Right atrium auricular region (tissue), 2 donors: ENCODE data around the gene CPM. TPM values are rescaled to one million over a fixed set of nuclear protein-coding genes. Genes with fewer than 3 reads are reported as not detected.
"Not testable (repeated sequence)": the region's sequence is repeated elsewhere in the genome, so short reads cannot be mapped to it uniquely, and the experiment has no call there.

Source experiments
- DNase-seq: peaks from one replicate; pipeline ENCODE4 v3.0.0-alpha.2; 2019; ENCODE audit warnings: low spot score
- H3K27ac ChIP-seq, 2 donors: fragments of 200-600 bp; sonication (generic); 1 replicate in 1 of 2; 2 replicates in 1 of 2; pipeline ENCODE4 v1.5.1; 2016 to 2019
- H3K27me3 ChIP-seq, 2 donors: fragments of 200-600 bp; sonication (generic); one replicate each; pipeline versions ENCODE4 v1.5.1 to v1.6.0; 2017 to 2019
- H3K36me3 ChIP-seq: fragments of 200-600 bp; sonication (generic); one replicate; pipeline ENCODE4 v1.5.1; 2016
- H3K4me1 ChIP-seq, 2 donors: fragments of 200-600 bp; sonication (generic); one replicate each; pipeline versions ENCODE4 v1.5.1 to v1.6.0; 2017 to 2019
- H3K4me3 ChIP-seq, 2 donors: fragments of 200-600 bp; sonication (generic); 1 replicate in 1 of 2; 2 replicates in 1 of 2; pipeline ENCODE4 v1.5.1; 2017 to 2019; ENCODE audit warnings: mild to moderate bottlenecking in 1 of 2, moderate library complexity in 1 of 2
- H3K9me3 ChIP-seq, 2 donors: fragments of 200-600 bp; sonication (generic); one replicate each; pipeline ENCODE4 v1.5.1; 2019
- CTCF ChIP-seq, 2 donors: fragments of 200-600 bp; sonication (generic); IDR thresholded peaks; one replicate each; pipeline ENCODE4 v1.5.1; 2019; ENCODE audit warnings: antibody characterized with exemption in 2 of 2
- total RNA-seq, 2 donors: library from RNA; depleted of rRNA; stranded (reverse); fragments of >200 nt; gene quantifications; one replicate each; pipeline ENCODE4 v1.1.0, GENCODE V29; 2016

CPM gene
- total RNA-seq, 2 donors from 2014 or later = 19.8 to 21.9 TPM

- Histone ChIP-seq H3K4me3 (no peak overlapping the region), H3K9me3 (no peaks in the 10 kb centered on the region), H3K4me1 (peaks cover 0 to 12% of the 10 kb centered on the region in 2 donors), H3K27ac (no peak overlapping the region), H3K27me3 (no peaks in the 10 kb centered on the region), H3K36me3 (peaks cover 76% of the 10 kb centered on the region)
- TF ChIP-seq CTCF (IDR thresholded peaks at IDR 0.05) = no peak
- no peak for DNase-seq
These were observed 116.8 kb downstream of the CPM start for GRCh38 chr12:68815928-68816800.

- H3K4me3 ChIP-seq = no peak overlapping the region
- peaks cover 78% of the 10 kb centered on the region for H3K36me3 ChIP-seq
- H3K27ac ChIP-seq = no peak overlapping the region
- DNase-seq = no peak
- H3K9me3 ChIP-seq = no peaks in the 10 kb centered on the region
- peaks cover 0 to 19% of the 10 kb centered on the region in 2 donors for H3K4me1 ChIP-seq
- H3K27me3 ChIP-seq = no peaks in the 10 kb centered on the region
- TF ChIP-seq CTCF (IDR thresholded peaks at IDR 0.05) = no peak
These were observed 117.6 kb downstream of the CPM start for GRCh38 chr12:68815232-68815927.

GRCh38 chr12:68814490-68815231 lies 118.3 kb downstream of the CPM start:
- Histone ChIP-seq H3K27me3 (no peaks in the 10 kb centered on the region), H3K27ac (no peak overlapping the region), H3K4me1 (peaks cover 0 to 20% of the 10 kb centered on the region in 2 donors), H3K9me3 (no peaks in the 10 kb centered on the region), H3K4me3 (no peak overlapping the region), H3K36me3 (peaks cover 80% of the 10 kb centered on the region)
- DNase-seq = no peak
- TF ChIP-seq CTCF (IDR thresholded peaks at IDR 0.05) = no peak

GRCh38 chr12:68813242-68813593 lies 119.8 kb downstream of the CPM start:
- no peak for TF ChIP-seq CTCF (IDR thresholded peaks at IDR 0.05)
- H3K36me3 ChIP-seq = peaks cover 74% of the 10 kb centered on the region
- H3K4me3 ChIP-seq = no peak overlapping the region
- H3K27me3 ChIP-seq = no peaks in the 10 kb centered on the region
- DNase-seq = no peak
- H3K9me3 ChIP-seq = no peaks in the 10 kb centered on the region
- peaks cover 0 to 27% of the 10 kb centered on the region in 2 donors for H3K4me1 ChIP-seq
- H3K27ac ChIP-seq = no peak overlapping the region

GRCh38 chr12:68812553-68813241 lies 120.3 kb downstream of the CPM start:
- Histone ChIP-seq H3K27ac (no peak overlapping the region), H3K4me1 (peaks cover 0 to 27% of the 10 kb centered on the region in 2 donors), H3K4me3 (no peak overlapping the region), H3K36me3 (peaks cover 71% of the 10 kb centered on the region), H3K27me3 (no peaks in the 10 kb centered on the region), H3K9me3 (no peaks in the 10 kb centered on the region)
- no peak for TF ChIP-seq CTCF (IDR thresholded peaks at IDR 0.05)
- DNase-seq = no peak

GRCh38 chr12:68811573-68811972 lies 121.4 kb downstream of the CPM start:
- H3K4me3 ChIP-seq, H3K27ac ChIP-seq, H3K9me3 ChIP-seq, H3K27me3 ChIP-seq, DNase-seq: not testable (repeated sequence)
- peaks cover 59% of the 10 kb centered on the region for H3K36me3 ChIP-seq
- H3K4me1 ChIP-seq = peaks cover 0 to 32% of the 10 kb centered on the region in 2 donors

GRCh38 chr12:68810027-68810389 lies 123.0 kb downstream of the CPM start:
- H3K27ac ChIP-seq, H3K27me3 ChIP-seq, DNase-seq, H3K4me3 ChIP-seq, H3K9me3 ChIP-seq: not testable (repeated sequence)
- Histone ChIP-seq H3K36me3 (peaks cover 57% of the 10 kb centered on the region), H3K4me1 (peaks cover 0 to 30% of the 10 kb centered on the region in 2 donors)
